ENCODE results near the gene TSPAN31.
"Not testable (repeated sequence)": the region's sequence is repeated elsewhere in the genome, so short reads cannot be mapped to it uniquely, and the experiment has no call there.

The TSPAN31 gene

DNA sequence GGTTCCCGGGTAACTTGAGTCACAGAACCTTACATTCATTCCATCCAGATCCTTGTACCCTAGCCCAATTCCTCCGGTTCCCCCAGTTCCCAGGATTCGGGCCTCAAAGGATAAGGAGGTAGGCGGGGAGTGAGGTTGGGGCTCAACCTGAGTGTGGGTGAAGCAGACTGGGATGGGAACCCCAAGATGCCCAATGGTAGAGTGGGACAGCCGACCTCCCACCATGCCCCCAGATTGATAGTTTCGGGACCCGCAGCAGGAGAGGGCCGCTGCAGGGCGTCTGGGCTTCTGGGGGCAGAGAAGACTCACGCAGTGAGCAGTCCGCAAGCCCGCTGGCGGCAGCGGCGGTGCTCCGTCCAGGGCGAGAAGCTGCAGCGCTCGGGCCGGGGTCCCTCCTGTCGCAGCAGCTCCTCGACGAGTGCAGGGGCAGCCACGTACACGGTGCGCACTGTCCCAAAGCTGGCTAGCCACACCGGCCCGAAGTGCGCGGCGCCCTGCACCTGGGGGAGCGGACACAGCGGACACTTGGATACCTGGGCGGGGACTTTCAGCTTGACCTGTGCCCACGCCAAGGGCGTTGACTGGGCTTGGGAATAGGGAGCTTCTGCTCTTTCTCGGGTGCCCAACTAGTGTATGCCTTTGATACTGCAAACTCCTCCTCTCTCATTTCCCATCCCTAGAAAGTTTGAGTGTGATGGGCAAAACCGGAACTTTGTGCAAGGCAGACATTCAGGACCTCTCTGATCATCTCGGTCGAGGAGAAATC lies 21.0 kb downstream of the TSPAN31 start:
- DNase-seq (ENCODE audit: low read depth in 2 of 3, low spot score in 2 of 3): no peak

GRCh38 chr12:57766464-57767304 lies 21.8 kb downstream of the TSPAN31 start, which contains the start of gene CYP27B1:
Gene CYP27B1, minus strand, starts transcription at chr12:57767078. Its CDS starts 37 bp downstream, at chr12:57767041.
- DNase-seq (ENCODE audit: low read depth in 2 of 3, low spot score in 2 of 3): no peak

DNA sequence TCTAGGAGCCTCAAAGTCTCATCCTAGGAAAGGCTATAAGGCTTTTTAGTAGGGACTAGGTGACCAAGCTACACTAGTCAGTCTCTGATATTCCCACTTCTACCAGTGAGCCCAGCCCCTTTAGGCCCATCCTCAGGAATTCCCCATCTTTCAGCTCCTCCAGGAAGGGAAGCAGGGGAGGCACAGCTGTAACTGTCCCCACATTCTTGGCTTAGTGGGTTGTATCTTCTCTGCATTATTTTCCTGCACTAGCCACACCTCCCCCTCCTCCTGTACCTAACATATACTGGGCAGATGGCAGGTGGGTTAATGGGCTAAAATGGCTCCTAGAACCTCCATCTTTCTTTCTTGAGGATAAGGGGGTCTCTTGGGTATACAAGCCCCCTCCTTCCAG lies 22.5 kb downstream of the TSPAN31 start:
- no peak for DNase-seq (ENCODE audit: low read depth in 2 of 3, low spot score in 2 of 3)

- DNase-seq (ENCODE audit: low read depth in 2 of 3, low spot score in 2 of 3): no peak
Observed at GRCh38 chr12:57767876-57768275, 23.0 kb downstream of the TSPAN31 start.

- DNase-seq (ENCODE audit: low read depth in 2 of 3, low spot score in 2 of 3): no peak
Observed at GRCh38 chr12:57769594-57769993, 24.8 kb downstream of the TSPAN31 start.

- no peak for DNase-seq (ENCODE audit: low read depth in 2 of 3, low spot score in 2 of 3)
Observed at GRCh38 chr12:57770734-57771133, 25.9 kb downstream of the TSPAN31 start.

- no peak for DNase-seq (ENCODE audit: low read depth in 2 of 3, low spot score in 2 of 3)
Observed at GRCh38 chr12:57771236-57771872, 26.5 kb downstream of the TSPAN31 start.

- peak; percentile 85 to 90 (median 88) for DNase-seq (ENCODE audit: low read depth in 2 of 3, low spot score in 2 of 3)
Observed at GRCh38 chr12:57771873-57772428, 27.1 kb downstream of the TSPAN31 start, which contains the start of gene METTL1. Gene METTL1, minus strand, starts transcription at chr12:57772105. Its CDS starts 22 bp downstream, at chr12:57772083.

DNA sequence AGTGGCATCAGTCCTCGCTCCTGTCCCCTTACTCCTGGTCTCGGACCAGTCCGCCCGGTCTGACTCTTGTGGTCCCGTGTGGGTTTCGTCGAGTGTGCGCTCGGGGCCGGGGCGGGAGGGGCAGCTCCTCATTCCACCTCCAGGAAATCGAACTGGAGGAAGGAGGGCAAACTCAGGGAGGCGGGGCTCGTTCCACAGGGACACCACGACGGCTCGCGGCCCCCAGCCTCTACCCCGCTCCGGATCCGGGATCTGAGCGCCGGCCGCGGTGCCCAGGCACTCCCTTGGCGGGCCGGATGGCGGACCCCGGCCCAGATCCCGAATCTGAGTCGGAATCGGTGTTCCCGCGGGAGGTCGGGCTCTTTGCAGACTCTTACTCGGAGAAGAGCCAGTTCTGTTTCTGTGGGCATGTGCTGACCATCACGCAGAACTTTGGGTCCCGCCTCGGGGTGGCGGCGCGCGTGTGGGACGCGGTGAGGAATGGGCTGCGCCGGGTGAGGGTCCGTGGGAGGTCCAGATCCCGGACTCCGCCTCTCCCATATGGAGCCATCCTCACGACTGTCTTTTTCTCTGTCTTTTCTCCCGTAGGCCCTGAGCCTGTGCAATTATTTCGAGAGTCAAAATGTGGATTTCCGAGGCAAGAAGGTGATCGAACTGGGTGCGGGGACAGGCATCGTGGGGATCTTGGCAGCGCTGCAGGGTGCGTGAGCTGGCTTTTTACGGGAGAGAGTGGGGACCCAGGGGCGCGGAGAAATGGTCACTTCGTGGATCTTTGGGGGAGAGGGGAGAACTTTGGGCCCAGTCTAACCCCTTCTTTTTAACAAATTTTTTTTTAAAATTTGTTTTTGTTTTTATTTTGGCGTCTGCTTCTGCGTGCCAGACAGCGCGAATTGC lies 27.8 kb downstream of the TSPAN31 start, which contains the start of gene EEF1AKMT3:
EEF1AKMT3 (plus strand) TSS at position 186 of the 894 bp plus-strand sequence; CDS start at position 297, 111 bp downstream.
- no peak for DNase-seq (ENCODE audit: low read depth in 2 of 3, low spot score in 2 of 3)

DNA sequence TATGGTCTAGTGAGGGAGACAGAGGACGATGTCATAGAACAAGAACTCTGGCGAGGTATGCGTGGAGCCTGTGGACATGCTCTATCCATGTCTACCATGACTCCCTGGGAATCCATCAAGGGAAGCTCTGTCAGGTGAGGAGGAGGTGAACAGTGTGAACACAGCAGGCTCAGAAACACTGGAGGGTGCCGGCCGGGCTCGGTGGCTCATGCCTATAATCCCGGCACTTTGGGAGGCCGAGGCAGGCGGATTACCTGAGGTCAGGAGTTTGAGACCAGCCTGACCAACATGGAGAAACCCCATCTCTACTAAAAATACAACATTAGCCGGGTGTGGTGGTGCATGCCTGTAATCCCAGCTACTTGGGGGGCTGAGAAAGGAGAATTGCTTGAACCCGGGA lies 29.8 kb downstream of the TSPAN31 start:
- DNase-seq (ENCODE audit: low read depth in 2 of 3, low spot score in 2 of 3): not testable (repeated sequence)

DNA sequence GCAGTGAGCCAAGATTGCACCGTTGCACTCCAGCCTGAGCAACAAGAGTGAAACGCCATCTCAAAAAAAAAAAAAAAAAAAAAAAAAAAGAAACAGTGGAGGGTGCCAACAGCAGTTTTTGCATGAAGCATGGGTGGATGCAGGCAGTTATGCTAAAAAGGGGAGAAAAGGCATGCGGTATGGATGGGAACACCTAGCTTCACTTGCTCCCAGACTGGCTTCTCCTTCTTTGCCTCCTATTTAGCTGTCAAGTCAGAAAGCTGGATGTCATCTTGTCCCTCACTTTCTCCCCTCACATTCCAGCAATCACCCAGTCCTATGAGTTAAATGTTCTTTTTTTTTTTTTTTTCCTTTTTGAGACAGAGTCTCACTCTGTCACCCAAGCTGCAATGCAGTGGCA lies 30.2 kb downstream of the TSPAN31 start:
- DNase-seq (ENCODE audit: low read depth in 2 of 3, low spot score in 2 of 3): no peak

DNA sequence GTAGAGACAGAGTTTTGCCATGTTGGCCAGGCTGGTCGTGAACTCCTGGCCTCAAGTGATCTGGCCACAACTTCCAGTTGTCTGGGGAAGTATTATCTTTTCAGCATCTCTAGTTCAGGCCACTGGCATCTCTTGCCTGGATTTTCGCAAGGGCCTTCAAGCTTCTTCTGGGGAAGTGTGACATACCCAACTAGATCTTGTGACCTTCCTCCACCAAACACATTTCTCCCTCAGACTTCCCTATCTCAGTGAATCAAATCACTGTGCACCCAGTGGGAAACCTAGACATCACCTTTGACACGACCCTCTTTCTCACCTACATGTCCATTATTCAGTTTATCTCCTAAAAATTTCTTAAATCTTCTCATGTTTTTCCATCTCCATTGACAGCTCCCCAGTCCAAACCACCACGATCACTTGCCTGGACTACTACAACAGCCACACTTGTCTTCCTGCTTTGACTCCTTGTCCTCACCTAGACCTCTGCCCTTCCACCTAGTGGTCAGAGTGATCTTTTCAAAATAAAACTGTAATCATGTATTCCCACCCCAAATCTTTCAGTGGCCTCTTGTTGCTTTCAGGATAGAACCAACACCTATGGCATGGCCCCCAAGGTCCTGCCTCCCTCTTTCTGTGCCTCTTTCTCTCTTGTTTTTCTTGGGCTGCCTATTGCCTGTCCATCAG lies 30.9 kb downstream of the TSPAN31 start:
- no peak for DNase-seq (ENCODE audit: low read depth in 2 of 3, low spot score in 2 of 3)

DNA sequence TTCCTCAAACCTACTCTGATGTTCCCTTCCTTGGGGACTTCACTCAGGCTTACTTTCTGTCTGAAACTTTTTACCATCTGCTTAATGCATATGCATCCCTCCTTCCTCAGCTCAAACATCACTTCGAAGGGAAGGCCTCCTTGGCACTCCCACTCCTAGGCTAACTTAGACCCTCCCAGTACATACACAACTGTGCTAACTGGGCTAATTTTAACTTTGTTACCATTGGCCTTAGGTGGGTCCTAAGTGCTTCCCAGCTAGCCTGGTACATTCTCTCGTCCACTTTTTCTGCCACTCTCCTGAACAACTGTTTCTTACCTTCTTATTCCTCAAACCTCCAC lies 31.4 kb downstream of the TSPAN31 start:
- DNase-seq (ENCODE audit: low read depth in 2 of 3, low spot score in 2 of 3): no peak

- no peak for DNase-seq (ENCODE audit: low read depth in 2 of 3, low spot score in 2 of 3)
Observed at GRCh38 chr12:57777367-57777766, 32.5 kb downstream of the TSPAN31 start.

- no peak for DNase-seq (ENCODE audit: low read depth in 2 of 3, low spot score in 2 of 3)
Observed at GRCh38 chr12:57777911-57778310, 33.1 kb downstream of the TSPAN31 start.

- DNase-seq (ENCODE audit: low read depth in 2 of 3, low spot score in 2 of 3): no peak
Observed at GRCh38 chr12:57779736-57780135, 34.9 kb downstream of the TSPAN31 start.

DNA sequence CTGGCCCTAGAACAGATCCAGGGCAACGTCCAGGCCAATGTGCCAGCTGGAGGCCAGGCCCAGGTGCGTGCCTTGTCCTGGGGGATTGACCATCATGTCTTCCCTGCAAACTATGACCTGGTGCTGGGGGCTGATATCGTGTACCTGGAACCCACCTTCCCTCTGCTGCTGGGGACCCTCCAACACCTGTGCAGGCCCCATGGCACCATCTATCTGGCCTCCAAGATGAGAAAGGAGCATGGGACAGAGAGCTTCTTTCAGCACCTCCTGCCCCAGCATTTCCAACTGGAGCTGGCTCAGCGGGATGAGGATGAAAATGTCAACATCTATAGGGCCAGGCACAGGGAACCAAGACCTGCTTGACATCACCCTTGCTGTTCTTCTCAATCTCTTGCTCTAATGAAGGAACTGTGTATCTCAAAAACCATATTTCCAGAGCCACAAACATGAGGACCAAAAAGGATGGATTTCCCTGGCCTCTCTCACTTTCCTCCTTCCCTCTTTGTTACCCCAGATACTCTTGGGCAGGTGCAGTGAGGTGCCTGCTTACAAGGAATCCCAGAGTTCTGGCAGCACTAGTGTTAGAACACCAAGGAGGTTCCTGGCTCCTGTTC lies 35.6 kb downstream of the TSPAN31 start:
- DNase-seq (ENCODE audit: low read depth in 2 of 3, low spot score in 2 of 3): no peak

DNA sequence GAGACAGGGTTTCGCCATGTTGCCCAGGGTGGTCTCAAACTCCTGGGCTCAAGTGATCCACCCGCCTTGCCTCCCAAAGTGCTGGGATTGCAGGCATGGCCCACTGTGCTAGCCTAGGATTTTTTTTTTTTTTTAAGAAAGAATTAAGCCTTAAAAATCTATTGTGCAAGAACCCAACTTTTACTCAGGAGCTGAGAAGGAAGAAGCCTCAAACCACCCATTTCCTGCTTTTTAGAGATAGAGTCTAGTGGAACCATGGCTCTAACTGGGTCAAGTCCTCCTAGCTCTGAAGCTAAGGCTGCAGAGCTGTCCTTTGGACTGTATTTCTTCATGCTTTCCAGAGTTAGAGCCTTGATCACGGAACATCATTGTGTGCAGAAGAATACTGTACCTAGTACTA lies 36.4 kb downstream of the TSPAN31 start:
- no peak for DNase-seq (ENCODE audit: low read depth in 2 of 3, low spot score in 2 of 3)

- DNase-seq (ENCODE audit: low read depth in 2 of 3, low spot score in 2 of 3): no peak
Observed at GRCh38 chr12:57781801-57782200, 37.0 kb downstream of the TSPAN31 start.
